HEK293T (cell line): ENCODE data around the gene GTPBP8.
"Not testable (repeated sequence)": the region's sequence is repeated elsewhere in the genome, so short reads cannot be mapped to it uniquely, and the experiment has no call there.

Experiments used
- CTCF ChIA-PET: fragments of 350-600 bp; formaldehyde crosslinking; extraction: SDS; loops from one replicate; lab custom pipeline; 2021; ENCODE audit warnings: antibody characterized with exemption, inconsistent platforms; lab: Yijun Ruan, JAX
- POLR2A ChIA-PET: fragments of 350-600 bp; formaldehyde crosslinking; extraction: SDS; loops from one replicate; lab custom pipeline; 2020; ENCODE audit warnings: antibody characterized with exemption, inconsistent platforms; lab: Yijun Ruan, JAX
- DNase-seq: peaks from one replicate; pipeline ENCODE4 v3.0.0; 2012; ENCODE audit warnings: mixed read lengths; ENCODE audit errors: extremely low spot score
- ARNT ChIP-seq: fragments of 450-650 bp; IDR thresholded peaks from 2 replicates; pipeline ENCODE4 v1.6.1; 2017; ENCODE audit warnings: mild to moderate bottlenecking
- BHLHE40 ChIP-seq: fragments of 450-650 bp; IDR thresholded peaks from 2 replicates; pipeline ENCODE4 v1.6.1; 2016; ENCODE audit warnings: mild to moderate bottlenecking, moderate library complexity, borderline replicate concordance
- CTBP1 ChIP-seq: fragments of 450-650 bp; IDR thresholded peaks from 2 replicates; pipeline ENCODE4 v1.6.1; 2016; ENCODE audit warnings: borderline replicate concordance
- ELF4 ChIP-seq: fragments of 450-650 bp; IDR thresholded peaks from 2 replicates; pipeline ENCODE4 v1.6.1; 2017; ENCODE audit warnings: antibody characterized with exemption
- FOXA1 ChIP-seq: fragments of 450-650 bp; IDR thresholded peaks from 2 replicates; pipeline ENCODE4 v1.6.1; 2016; ENCODE audit warnings: mild to moderate bottlenecking
- FOXK2 ChIP-seq: fragments of 450-650 bp; IDR thresholded peaks from 2 replicates; pipeline ENCODE4 v1.6.1; 2016; ENCODE audit warnings: mild to moderate bottlenecking
- FOXM1 ChIP-seq: fragments of 450-650 bp; IDR thresholded peaks from 2 replicates; pipeline ENCODE4 v1.6.1; 2017; ENCODE audit warnings: mild to moderate bottlenecking, borderline replicate concordance
- HDGF ChIP-seq: fragments of 450-650 bp; IDR thresholded peaks from 2 replicates; pipeline ENCODE4 v1.6.1; 2017; ENCODE audit warnings: antibody characterized with exemption, borderline replicate concordance
- L3MBTL2 ChIP-seq: fragments of 450-650 bp; conservative IDR thresholded peaks from 2 replicates; pipeline ENCODE4 v1.6.1; 2016; ENCODE audit warnings: mild to moderate bottlenecking
- LEF1 ChIP-seq: fragments of 450-650 bp; IDR thresholded peaks from 2 replicates; pipeline ENCODE4 v1.6.1; 2017; ENCODE audit warnings: mild to moderate bottlenecking, borderline replicate concordance
- NFRKB ChIP-seq: fragments of 450-650 bp; IDR thresholded peaks from 2 replicates; pipeline ENCODE4 v1.6.1; 2016; ENCODE audit warnings: mild to moderate bottlenecking, moderate library complexity
- PKNOX1 ChIP-seq: fragments of 450-650 bp; IDR thresholded peaks from 2 replicates; pipeline ENCODE4 v1.6.1; 2016
- SP1 ChIP-seq: fragments of 450-650 bp; IDR thresholded peaks from 2 replicates; pipeline ENCODE4 v1.6.1; 2017
- SUZ12 ChIP-seq: fragments of 450-650 bp; IDR thresholded peaks from 2 replicates; pipeline ENCODE4 v1.6.1; 2016; ENCODE audit warnings: mild to moderate bottlenecking
- TARDBP ChIP-seq: fragments of 450-650 bp; IDR thresholded peaks from 2 replicates; pipeline ENCODE4 v1.6.1; 2016
- ZNF384 ChIP-seq: fragments of 450-650 bp; IDR thresholded peaks from 2 replicates; pipeline ENCODE4 v1.6.1; 2016

The GTPBP8 gene

GRCh38 chr3:113043686-113044085, 52.9 kb downstream of the GTPBP8 start:
- ChIA-PET POLR2A (no interaction called here), CTCF (no interaction called here)
- DNase-seq = no peak
- TF ChIP-seq TARDBP (no peak), FOXA1 (no peak), PKNOX1 (no peak), L3MBTL2 (no peak), FOXK2 (no peak), ELF4 (no peak), SUZ12 (no peak), NFRKB (no peak), LEF1 (no peak), ARNT (no peak), SP1 (no peak), BHLHE40 (no peak), HDGF (no peak), ZNF384 (no peak), CTBP1 (no peak), FOXM1 (no peak)

- POLR2A ChIA-PET, DNase-seq, CTCF ChIA-PET: not testable (repeated sequence)
Observed at GRCh38 chr3:113046186-113046965, 55.6 kb downstream of the GTPBP8 start.

DNA sequence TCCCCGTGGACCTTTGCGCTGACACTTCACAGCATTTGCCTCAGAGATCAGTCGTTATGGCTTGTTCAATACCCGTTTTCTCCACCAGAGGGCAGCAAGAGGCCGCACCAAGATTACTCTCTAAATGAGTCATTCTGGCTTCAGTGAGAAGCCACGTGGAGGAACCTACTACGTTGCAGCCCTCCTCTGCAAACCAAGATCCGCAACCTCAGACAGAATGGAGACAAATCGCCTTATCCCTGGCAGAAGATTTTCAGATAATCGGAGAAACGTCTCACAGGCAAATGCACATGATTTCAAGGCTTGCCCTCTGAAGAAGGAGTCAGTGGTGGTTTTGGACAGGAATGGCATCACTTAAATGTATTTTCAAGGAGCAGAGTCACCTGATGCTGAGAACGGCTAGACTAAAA, 60.5 kb downstream of the GTPBP8 start:
- DNase-seq = peak; percentile 76
- TF ChIP-seq FOXM1 (no peak), L3MBTL2 (peak; percentile 84)
- POLR2A ChIA-PET = no interaction called here
- CTCF ChIA-PET = interaction anchor here (0.6 to 2.5 kb wide), 2 partner anchors 237 to 242 kb away, joined by 3 to 12 read pairs; no protein-coding TSS in a partner anchor
